HG03469 (cell line): Measurements from ENCODE around the gene PLEK.
"Not testable (repeated sequence)": the region's sequence is repeated elsewhere in the genome, so short reads cannot be mapped to it uniquely, and the experiment has no call there.

Experiments used
- ATAC-seq: cut with Tn5 transposase; IDR thresholded peaks from one replicate; pipeline ENCODE4 v1.9.1; 2021; ENCODE audit warnings: mild to moderate bottlenecking, moderate library complexity, moderate number of reproducible peaks; ENCODE audit not compliant: unreplicated experiment

The PLEK gene, protein sequence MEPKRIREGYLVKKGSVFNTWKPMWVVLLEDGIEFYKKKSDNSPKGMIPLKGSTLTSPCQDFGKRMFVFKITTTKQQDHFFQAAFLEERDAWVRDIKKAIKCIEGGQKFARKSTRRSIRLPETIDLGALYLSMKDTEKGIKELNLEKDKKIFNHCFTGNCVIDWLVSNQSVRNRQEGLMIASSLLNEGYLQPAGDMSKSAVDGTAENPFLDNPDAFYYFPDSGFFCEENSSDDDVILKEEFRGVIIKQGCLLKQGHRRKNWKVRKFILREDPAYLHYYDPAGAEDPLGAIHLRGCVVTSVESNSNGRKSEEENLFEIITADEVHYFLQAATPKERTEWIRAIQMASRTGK

DNA sequence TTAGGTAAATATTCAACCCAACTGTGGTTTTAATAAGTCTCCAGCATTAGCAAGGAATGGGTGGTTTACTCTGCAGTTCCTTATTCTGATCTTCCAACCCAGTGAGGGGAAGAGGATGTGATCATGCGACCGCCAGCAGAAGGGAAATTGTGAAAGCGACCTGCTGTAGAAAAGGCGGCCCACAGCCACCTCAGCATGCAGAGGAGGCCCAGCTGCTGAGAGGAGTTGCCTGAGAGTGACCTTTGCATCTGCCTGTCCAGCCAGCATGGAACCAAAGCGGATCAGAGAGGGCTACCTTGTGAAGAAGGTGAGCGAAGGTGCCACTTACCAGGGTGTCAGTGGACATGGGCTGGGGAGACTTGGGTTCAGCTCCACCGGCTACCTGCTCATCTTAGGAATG is at the start of gene PLEK:
TSS of gene PLEK (plus strand) at position 196 of the 400 bp plus-strand sequence. CDS start at position 266, 70 bp downstream.
- peak; percentile 33 for ATAC-seq

DNA sequence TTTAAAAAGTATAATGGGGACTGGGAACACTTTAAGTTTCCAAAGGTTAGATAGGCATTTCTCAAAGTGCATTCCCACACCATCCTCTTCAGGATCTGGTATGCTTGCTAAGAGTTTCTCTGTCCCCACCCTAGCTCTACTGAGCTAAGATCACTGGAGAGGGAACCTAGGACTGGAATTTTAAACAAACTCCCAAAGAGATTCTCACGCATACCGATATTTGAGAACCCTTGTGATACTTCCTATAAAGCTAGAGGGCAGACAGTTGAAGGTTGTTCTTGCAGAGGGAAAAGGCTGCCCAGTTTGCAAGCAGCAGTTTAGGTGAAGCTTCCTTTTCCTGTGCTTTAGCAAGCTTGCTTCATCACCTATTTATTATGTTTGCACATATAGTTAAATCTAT is 49.0 kb upstream of the PLEK start:
- ATAC-seq, result no peak

DNA sequence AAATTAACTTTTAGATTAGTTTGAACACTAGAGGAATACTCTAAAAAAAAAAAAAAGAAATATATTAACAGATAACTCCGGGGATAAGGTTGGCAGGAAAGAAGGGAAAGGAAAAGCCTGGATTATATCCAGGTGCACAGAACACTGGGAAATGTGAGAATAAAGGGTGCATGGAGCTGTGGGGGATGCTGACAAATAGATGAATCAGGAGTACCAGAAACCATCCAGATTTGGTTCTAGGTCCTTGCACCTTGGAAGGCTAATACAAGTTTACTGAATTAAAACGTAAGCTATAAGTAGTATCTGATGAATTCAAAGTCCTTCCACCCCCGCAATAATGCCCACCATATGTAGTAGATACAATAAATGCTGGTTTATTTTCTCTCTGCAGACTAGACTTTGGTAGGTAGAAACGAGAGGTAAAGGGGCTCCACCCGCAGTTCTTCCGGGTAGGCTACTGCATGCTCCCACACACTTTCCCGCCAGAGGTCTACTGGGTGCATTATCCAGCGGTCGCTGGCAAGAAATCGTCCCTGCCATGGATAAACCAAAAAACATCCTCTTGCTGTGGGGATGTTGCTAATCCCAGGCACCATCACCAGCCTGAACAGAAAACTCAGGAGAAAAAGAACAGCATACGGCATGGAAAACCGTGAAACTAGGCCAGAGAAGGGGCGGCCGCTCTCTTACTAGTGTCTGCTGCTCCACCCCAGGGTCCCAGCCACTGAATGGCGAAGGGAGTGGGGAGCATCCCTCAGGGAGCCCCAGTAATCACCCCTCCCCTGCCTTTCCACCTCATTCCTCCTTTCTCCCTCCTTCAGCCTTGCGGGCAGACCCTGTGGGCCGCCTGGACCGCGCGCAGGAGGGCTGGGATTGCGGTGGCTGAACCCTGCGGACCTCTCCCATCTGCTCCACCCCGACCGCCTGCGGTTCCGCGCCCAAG is 46.8 kb upstream of the PLEK start:
- no peak for ATAC-seq

DNA sequence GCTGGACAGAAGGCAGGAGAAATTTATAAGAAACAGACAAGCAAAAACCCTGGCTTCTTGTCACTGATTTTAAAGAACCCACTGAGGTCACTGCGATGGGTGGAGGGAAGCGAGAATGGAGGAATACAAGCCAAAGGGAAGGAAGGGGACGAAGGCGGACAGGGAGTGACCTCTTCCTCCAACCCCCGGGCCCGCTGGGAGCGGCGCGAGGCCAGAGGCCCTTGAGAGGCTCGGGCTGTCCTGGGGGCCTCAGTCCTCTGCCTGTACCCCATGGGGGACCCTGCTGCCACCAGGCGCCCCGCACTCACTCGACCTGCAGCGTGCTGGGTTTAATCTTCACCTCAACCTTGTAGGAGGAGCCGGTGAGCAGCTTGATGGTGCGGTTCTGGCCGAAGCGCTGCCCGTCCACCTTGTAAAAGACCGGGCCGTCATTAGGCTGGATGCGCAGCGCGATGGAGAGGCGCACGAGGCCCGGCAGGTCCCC is 46.1 kb upstream of the PLEK start:
- no peak for ATAC-seq

DNA sequence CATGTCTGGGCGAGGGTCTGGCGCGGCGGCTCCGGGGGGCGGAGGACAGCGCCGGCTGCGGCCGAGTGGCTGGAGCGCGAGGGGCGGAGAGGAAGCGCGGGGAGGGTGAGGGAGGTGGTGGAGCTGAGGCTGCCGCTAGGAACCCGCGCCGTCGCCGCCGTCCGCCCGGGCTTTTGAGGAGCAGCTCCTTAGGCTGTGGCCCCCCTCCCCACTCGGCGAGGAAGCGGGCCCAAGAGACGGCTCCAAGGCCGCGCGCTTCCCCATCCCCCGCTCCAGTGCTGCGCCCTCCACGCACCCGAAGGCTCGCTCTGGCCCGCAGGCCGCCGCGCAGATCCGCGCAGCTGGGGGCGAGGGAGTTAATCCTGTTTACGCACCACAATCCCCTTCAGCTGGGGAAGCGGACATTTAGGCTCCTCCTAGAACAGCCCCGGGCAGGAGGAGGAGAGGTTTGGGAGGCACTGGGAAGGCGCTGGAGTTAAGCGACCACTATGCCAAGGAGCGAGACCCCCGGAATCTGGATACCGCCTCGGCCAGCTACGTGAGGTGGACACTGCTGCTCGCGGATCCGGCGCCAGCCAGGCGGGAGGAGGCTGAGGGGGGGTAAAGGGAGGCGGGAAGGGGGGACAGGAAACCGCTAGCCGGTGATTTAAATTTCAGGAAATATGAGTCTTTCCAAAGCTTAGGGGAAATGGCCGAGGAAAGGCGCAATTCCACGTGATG is 45.5 kb upstream of the PLEK start, which contains the start of gene CNRIP1:
TSS of gene CNRIP1 (minus strand) at position 552 of the 720 bp plus-strand sequence. CDS start at position 3, 549 bp downstream.
- ATAC-seq, result no peak

DNA sequence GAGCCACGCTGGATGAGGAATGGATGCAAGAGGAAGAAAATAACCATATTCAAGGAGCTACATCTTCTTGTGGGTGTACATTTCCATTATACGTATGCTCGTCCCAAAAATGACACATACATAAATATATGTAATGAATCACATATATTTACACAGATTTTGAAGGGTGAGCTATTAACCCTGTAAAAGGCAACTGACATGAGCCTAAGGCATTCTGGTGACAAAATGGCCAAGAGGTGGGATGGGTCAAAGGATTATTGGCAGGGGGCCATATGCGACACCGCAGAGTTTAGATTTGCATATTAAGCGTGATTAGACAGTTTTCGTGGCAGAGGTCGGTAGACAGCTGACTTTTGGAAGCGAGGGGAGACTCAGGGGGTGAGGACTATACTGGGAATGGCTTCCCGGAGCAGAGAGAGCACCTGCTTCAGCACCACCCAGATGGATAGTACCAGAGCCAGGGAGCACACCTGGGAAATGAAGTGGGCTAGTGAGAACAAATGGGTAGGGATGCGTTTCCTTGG is 44.9 kb upstream of the PLEK start:
- ATAC-seq, result no peak

DNA sequence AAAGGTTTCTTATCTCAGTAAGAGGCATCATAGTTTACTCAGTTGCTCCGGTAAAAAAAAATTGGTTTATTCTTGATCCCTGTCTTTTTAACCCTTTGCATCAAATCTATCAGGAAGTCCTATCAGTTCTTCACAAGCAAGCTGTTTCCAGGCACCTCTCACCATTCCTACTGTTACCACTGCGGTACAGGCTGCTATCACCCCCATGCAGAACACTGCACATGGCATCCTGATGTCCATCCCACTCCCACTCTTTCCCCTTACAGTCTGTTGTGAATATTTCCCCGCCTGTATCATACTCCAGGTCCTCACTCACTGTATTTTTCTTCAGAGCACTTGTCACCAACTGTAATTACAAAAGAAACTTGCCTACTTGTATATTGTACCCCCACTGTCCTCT is 40.0 kb upstream of the PLEK start:
- no peak for ATAC-seq

DNA sequence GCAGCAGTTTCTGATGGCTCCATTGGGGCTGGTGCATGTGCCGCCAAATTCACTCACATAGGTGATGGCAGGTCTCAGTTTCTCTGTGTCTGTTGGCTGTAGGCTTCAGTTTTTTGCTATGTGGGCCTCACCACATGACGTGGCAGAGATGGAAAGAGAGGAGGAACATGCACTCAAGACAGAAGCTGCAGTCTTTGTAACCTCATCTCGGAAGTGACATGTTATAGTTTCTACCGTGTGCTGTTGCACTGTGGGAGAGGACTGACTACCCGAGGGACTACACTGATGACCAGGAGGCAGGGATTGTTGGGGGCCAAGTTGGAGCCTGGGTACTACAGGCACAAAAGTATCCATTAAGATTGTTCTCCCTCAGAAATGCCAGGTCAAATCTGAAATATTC is 36.2 kb upstream of the PLEK start:
- ATAC-seq, result no peak

DNA sequence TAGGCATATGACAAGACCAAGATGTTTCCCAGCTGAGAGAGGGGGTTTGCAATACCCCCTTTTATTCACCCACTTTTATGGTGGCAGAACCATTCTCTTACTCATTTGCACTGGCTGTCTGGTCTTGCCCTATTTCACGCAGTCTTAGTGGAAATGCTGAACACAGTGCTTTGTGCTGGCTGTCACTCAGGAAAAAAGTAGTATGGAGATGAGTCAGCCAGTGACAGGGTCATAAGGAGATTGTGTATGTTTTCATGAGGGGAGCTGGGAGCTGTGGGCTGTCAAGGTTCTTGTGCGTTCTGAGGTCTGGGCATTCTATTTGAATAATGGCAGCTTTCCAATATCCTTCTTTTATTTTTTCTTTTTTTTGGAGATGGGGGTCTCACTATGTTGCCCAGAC is 34.4 kb upstream of the PLEK start:
- no peak for ATAC-seq

DNA sequence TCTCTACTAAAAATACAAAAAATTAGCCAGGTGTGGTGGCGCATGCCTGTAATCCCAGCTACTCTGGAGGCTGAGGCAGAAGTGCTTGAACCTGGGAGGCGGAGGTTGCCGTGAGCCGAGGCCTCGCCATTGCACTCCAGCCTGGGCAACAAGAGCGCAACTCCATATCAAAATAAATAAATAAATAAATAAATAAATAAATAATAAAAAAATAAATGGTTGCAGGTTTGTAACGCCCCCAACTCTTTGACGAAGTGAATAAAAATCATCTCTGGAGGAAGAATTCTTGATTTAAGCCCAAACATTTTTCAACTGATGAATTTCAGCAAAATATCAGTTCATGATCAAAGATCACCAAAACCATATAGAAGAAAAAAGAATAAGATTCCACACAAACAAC is 32.1 kb upstream of the PLEK start:
- no peak for ATAC-seq

DNA sequence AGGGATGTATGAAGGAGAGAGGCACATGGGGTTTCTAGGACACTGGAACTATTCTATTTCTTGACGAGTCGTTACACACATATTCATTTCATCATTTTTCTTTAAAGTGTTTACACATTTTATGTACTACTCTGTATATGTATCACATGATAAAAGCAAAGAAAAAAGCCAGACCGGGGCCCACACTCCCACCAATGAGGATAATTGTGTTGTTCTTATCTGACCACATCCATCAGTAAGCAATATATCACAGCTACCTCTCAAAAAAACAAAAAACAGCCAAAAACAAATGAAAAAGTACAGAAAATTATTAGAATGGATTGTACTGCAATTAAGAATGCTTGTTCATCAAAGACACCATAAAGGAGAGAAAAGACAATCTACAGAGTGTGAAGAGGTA is 31.2 kb upstream of the PLEK start:
- ATAC-seq, result no peak

DNA sequence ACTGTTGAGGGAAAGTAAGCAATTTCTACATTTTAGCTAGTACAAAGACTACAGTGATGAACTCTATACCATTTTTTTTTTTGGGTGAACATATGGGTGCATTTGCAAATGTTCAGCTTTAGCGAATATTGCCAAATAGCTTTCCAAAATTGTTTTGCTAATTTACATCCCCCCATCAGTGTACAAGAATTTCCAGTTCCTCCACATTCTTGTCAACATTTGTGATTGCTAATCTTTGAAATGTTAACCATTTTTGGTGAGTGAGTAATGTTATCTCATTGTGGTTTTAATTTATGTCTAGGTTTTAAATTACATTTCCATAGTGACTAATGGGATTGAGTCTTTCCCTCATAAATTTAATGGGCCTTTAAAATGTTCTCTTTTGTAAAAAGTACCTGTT is 28.9 kb upstream of the PLEK start:
- ATAC-seq, result no peak

DNA sequence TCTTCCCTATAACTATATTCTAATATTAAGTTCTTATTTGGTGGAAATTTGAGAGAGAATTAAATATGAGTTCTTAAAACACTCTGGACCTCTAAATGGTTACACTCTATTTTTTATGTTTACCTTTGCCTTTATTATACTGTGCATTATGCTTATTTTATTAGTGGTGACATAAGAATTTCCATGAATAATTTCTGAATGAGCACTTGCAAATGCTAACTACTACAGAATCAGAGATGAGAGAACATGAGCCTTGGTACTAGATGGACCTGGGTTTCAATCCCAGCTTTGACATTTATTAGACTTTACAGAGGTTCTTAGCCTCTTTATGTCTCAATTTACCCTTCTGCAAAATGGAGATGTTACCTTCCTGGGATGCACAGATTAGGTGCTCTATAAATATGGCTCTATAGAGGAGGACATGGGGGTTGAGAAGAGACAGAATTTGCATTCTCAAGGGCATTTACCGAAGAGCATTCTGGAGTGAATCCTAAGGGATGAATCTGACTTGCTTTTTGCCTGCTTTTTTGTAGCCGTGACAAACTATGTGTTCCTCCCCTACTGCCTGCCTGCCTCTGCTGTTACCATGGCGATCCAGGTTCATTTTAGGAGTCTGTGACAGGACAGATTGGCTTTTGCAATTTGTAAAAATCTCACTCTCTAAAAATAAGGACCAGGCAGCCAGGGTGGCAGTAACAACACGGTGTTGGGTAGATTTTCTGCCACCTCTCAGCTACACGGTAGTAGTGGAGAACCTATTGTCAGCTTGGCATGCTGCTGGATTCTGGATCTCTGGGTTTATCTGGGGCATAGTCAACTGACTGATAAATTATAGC is 24.6 kb upstream of the PLEK start:
- ATAC-seq, result no peak

DNA sequence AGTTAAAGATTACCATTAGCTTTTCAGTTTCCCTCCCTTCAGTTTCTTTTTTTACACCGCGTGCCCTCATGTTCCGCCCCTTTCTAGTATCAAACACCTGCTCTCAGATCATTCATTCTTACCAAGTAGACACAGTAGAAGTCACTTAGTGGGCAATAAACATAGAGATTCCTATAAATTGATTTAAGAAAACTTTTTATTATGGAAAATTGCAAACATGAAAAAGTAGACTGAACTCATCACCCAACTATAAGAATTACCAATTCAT is 24.1 kb upstream of the PLEK start:
- ATAC-seq, result no peak

DNA sequence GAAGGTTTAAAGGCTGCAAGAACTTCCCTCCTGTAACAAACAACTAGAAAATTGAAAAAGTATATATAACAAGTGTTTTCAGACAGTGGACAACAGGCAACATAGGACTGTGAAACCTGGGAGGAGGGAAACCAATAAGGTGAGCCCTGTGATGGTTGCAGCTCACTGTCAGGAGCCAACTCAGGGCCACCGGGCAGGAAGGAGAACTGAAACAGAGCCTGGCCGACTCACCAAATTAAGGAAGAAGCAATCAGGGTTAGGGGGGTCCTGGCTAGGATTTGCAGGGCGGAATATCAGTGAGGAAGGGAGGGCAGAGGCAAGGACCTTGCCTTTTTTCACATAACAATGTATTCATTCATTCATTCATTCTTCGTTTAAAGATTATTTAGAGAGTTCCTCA is 23.5 kb upstream of the PLEK start:
- no peak for ATAC-seq

DNA sequence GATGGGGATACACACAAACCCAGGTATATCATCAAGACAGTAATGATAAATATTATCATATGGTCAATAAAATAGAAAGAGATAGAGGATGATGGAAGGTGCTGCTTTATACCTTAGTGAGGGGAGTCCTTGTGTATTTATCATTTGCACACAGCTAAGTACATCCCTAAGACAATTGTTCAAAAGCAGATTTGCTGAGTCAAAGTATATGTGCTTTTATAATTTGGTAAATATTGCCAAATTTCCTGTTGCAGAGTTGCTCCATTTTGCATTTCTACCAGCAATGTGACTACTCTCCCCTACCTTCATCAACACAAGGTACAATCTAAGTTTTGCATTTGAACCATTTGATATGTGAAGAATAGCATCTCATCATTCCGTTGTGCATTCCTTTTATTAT is 22.6 kb upstream of the PLEK start:
- ATAC-seq, result no peak

DNA sequence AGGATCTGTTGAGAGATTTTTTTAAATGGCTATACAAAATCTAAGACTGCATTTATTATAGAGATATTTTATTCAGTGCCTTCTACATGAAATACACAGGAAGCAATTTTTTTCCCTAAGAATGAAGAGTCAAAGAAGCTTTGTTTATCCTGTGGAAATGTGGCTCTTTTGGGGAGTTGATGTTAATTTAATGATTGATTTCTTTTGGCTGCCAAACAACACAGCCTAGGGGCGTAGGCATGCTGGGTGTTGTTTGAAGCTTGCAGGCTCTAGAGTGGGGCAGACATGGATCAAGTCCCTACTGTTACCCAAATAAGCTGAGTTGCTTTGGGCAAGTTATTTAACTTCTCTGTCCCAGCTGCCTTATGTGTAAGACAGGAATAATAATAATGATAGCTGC is 21.1 kb upstream of the PLEK start:
- no peak for ATAC-seq

DNA sequence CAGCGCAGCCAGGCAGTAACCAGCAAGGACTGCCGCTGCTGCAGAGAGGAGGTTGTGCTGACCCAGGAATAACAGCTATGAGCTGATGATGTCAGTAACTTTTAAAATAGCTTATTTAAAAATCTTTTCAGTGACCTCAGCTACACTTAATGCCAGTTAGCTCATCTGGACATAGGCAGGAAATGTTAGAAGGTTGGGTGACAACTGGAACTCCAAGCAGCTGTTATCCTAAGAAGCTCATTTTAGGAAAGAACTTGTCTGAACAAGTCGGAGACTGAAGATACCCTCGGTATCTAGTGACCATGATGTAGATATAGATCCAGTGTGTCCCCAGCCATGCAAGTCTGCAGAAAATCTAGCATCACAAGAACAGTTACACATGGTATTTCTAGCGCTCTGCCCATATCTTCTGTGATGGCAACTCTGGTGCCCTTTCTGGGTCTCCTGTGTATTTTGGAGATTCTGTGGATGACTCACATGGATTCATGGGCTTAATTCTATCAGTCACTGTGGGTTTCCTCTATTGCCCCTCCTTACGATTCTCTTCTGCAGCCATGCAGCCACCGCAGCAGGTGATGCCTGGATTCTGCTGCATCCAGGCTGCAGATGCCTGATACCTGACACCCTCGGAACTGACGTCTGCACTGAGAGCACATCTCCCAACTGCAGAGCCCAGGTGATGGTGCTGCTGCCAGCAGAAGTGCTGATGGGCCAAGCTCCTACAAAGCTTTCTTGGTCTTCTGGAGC is 19.8 kb upstream of the PLEK start:
- ATAC-seq, result no peak

DNA sequence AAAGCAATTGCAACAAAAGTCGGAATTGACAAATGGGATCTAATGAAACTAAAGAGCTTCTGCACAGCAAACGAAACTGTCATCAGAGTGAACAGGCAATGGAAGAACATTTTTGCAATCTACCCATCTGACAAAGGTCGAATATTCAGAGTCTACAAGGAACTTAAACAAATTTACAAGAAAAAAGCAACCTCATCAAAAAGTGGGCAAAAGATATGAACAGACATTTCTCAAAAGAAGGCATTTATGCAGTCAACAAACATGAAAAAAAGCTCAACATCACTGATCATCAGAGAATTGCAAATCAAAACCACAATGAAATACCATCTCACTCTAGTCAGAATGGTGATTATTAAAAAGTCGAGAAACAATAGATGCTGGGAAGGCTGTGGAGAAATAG is 16.0 kb upstream of the PLEK start:
- ATAC-seq, result not testable (repeated sequence)

DNA sequence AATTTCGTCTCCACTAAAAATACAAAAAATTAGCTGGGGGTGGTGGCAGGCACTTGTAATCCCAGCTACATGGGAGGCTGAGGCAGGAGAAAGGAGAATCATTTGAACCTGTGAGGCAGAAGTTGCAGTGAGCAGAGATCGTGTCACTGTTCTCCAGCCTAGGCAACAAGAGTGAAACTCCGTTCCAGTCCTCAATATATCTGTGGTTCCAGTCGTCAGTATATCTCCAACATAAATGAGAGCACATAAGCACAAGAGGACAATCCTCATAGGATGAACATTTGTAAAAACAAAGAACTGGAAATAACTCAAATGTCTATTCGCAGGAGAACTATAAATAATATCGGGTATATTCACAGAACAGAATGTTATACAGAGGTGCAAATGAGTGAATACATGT is 13.1 kb upstream of the PLEK start:
- ATAC-seq, result no peak
